GM12878 (cell line): ENCODE results near the gene TMEM272.

ENCODE experiments used
- BRCA1 ChIP-seq: IDR thresholded peaks from 2 replicates; pipeline ENCODE4 v1.6.1; 2011; ENCODE audit warnings: low read depth, low read length, improper control_type of control experiment
- EP300 ChIP-seq, 2 experiments: fragments of 150-350 bp in 1 of 2; IDR thresholded peaks; 2 replicates each; pipeline ENCODE4 v1.6.1; 2011 to 2012; ENCODE audit warnings: low read depth in 2 of 2, low read length in 2 of 2, borderline replicate concordance in 1 of 2, improper control_type of control experiment in 1 of 2, inconsistent platforms in 1 of 2; ENCODE audit not compliant: control insufficient read depth in 1 of 2
- ESRRA ChIP-seq: IDR thresholded peaks from 2 replicates; pipeline ENCODE4 v1.6.1; 2012; ENCODE audit warnings: mild to moderate bottlenecking, low read length, improper control_type of control experiment
- FOXK2 ChIP-seq: fragments of 450-650 bp; IDR thresholded peaks from 2 replicates; pipeline ENCODE4 v1.6.1; 2017; ENCODE audit warnings: mild to moderate bottlenecking, moderate library complexity
- GABPA ChIP-seq: IDR thresholded peaks from 2 replicates; pipeline ENCODE4 v1.6.1; 2014; ENCODE audit warnings: antibody characterized with exemption, low read depth, mild to moderate bottlenecking, inconsistent platforms
- IRF4 ChIP-seq: IDR thresholded peaks from 2 replicates; pipeline ENCODE4 v1.6.1; 2011; ENCODE audit warnings: low read depth, low read length
- POLR2A ChIP-seq: IDR thresholded peaks from 2 replicates; pipeline ENCODE4 v1.6.1; 2011; ENCODE audit warnings: low read depth, mild to moderate bottlenecking, low read length
- POLR2AphosphoS5 ChIP-seq: IDR thresholded peaks from 2 replicates; pipeline ENCODE4 v1.6.1; 2011; ENCODE audit warnings: mild to moderate bottlenecking, low read length, inconsistent platforms
- TAF1 ChIP-seq: IDR thresholded peaks from 2 replicates; pipeline ENCODE4 v1.6.1; 2011; ENCODE audit warnings: mild to moderate bottlenecking, low read depth, low read length, borderline replicate concordance
- ZNF274 ChIP-seq: IDR thresholded peaks from one replicate; pipeline ENCODE4 v1.8.0; 2011; ENCODE audit not compliant: insufficient read length, insufficient read depth
- ZNF622 ChIP-seq: fragments of 450-650 bp; IDR thresholded peaks from 2 replicates; pipeline ENCODE4 v1.6.1; 2017; ENCODE audit warnings: mild to moderate bottlenecking, inconsistent platforms
- TF ChIP-seq, protein P1 (sequence below), 3 experiments: IDR thresholded peaks in 2 of 3; conservative IDR thresholded peaks in 1 of 3; 2 replicates each; pipeline ENCODE4 v1.5.1; 2011; ENCODE audit warnings: low read depth in 3 of 3, low read length in 3 of 3, mild to moderate bottlenecking in 3 of 3, control low read depth in 2 of 3, moderate library complexity in 2 of 3, inconsistent platforms in 1 of 3, mixed read lengths in 1 of 3; ENCODE audit not compliant: control insufficient read depth in 2 of 3, insufficient read depth in 1 of 3; ENCODE audit errors: extremely low read depth in 1 of 3
- TF ChIP-seq, protein P2 (sequence below): fragments of 450-650 bp; IDR thresholded peaks from 2 replicates; pipeline ENCODE4 v1.6.1; 2016; ENCODE audit warnings: mild to moderate bottlenecking

GRCh38 chr13:51770160-51770559 lies 74.8 kb downstream of the TMEM272 start:
- no peak for TF ChIP-seq FOXK2
- TF ChIP-seq, protein P1, sequence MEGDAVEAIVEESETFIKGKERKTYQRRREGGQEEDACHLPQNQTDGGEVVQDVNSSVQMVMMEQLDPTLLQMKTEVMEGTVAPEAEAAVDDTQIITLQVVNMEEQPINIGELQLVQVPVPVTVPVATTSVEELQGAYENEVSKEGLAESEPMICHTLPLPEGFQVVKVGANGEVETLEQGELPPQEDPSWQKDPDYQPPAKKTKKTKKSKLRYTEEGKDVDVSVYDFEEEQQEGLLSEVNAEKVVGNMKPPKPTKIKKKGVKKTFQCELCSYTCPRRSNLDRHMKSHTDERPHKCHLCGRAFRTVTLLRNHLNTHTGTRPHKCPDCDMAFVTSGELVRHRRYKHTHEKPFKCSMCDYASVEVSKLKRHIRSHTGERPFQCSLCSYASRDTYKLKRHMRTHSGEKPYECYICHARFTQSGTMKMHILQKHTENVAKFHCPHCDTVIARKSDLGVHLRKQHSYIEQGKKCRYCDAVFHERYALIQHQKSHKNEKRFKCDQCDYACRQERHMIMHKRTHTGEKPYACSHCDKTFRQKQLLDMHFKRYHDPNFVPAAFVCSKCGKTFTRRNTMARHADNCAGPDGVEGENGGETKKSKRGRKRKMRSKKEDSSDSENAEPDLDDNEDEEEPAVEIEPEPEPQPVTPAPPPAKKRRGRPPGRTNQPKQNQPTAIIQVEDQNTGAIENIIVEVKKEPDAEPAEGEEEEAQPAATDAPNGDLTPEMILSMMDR (IDR thresholded peaks at IDR 0.05 in 2 of 3, conservative IDR thresholded peaks at IDR 0.05 in 1 of 3; ENCODE audit: control insufficient read depth in 2 of 3, extremely low read depth in 1 of 3, insufficient read depth in 1 of 3, low read depth in 3 of 3, low read length in 3 of 3), result no peak
- no peak for TF ChIP-seq BRCA1
- TF ChIP-seq, protein P2, sequence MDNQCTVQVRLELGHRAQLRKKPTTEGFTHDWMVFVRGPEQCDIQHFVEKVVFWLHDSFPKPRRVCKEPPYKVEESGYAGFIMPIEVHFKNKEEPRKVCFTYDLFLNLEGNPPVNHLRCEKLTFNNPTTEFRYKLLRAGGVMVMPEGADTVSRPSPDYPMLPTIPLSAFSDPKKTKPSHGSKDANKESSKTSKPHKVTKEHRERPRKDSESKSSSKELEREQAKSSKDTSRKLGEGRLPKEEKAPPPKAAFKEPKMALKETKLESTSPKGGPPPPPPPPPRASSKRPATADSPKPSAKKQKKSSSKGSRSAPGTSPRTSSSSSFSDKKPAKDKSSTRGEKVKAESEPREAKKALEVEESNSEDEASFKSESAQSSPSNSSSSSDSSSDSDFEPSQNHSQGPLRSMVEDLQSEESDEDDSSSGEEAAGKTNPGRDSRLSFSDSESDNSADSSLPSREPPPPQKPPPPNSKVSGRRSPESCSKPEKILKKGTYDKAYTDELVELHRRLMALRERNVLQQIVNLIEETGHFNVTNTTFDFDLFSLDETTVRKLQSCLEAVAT, result no peak
- TF ChIP-seq POLR2AphosphoS5, result no peak
- TF ChIP-seq ZNF274, result no peak
- TF ChIP-seq ZNF622, result no peak
- TF ChIP-seq GABPA, result no peak
- no peak for TF ChIP-seq ESRRA
- TF ChIP-seq TAF1, result no peak
- no peak for TF ChIP-seq EP300 (IDR thresholded peaks at IDR 0.05; ENCODE audit: borderline replicate concordance in 1 of 2, control insufficient read depth in 1 of 2, low read depth in 2 of 2, low read length in 2 of 2)
- TF ChIP-seq POLR2A, result no peak
- no peak for TF ChIP-seq IRF4
